OCI-LY3 (cell line): ENCODE data around the gene EPB41L4A.

Experiments used
- H2AFZ ChIP-seq: fragments of 200-600, 300-600 bp; shearing (Covaris generic); 2 replicates; pipeline ENCODE4 v1.6.0; 2014; ENCODE audit warnings: antibody characterized with exemption, low read depth, low read length
- H3K27ac ChIP-seq: fragments of 200-600, 300-600 bp; sonication (generic); 2 replicates; pipeline ENCODE4 v1.5.1; 2014; ENCODE audit warnings: mild to moderate bottlenecking, low read length, moderate library complexity, mixed read lengths
- H3K27me3 ChIP-seq: fragments of 200-600, 300-600 bp; sonication (generic); 2 replicates; pipeline ENCODE4 v1.6.1; 2014; ENCODE audit warnings: low read depth, low read length, mixed read lengths
- H3K36me3 ChIP-seq: fragments of 200-600, 300-600 bp; sonication (generic); replicated peaks from 2 replicates; pipeline ENCODE3; 2014; ENCODE audit warnings: low read depth, low read length, mixed read lengths
- H3K4me1 ChIP-seq: fragments of 300-600, 200-600 bp; sonication (generic); 2 replicates; pipeline ENCODE4 v1.6.1; 2014; ENCODE audit warnings: low read length, mixed read lengths
- H3K4me2 ChIP-seq: fragments of 200-600, 300-600 bp; sonication (generic); 2 replicates; pipeline ENCODE4 v1.6.1; 2014; ENCODE audit warnings: low read length, mixed read lengths
- H3K4me3 ChIP-seq: fragments of 300-600, 200-600 bp; sonication (generic); 2 replicates; pipeline ENCODE4 v1.5.1; 2014; ENCODE audit warnings: antibody characterized with exemption, mild to moderate bottlenecking, low read length, moderate library complexity
- H3K79me2 ChIP-seq: fragments of 300-600, 200-600 bp; shearing (Covaris generic); 2 replicates; pipeline ENCODE4 v1.6.1; 2014; ENCODE audit warnings: mild to moderate bottlenecking, low read length, mixed read lengths
- H3K9ac ChIP-seq: fragments of 300-600, 200-600 bp; shearing (Covaris generic); 2 replicates; pipeline ENCODE4 v1.6.0; 2014; ENCODE audit warnings: mild to moderate bottlenecking, low read length, moderate library complexity
- H3K9me3 ChIP-seq: fragments of 200-600, 300-600 bp; shearing (Covaris generic); 2 replicates; pipeline ENCODE4 v1.6.1; 2014; ENCODE audit warnings: low read length, mixed read lengths; ENCODE audit not compliant: insufficient read depth
- H4K20me1 ChIP-seq: fragments of 200-600, 300-600 bp; sonication (generic); 2 replicates; pipeline ENCODE4 v1.6.1; 2016; ENCODE audit warnings: low read length, mixed read lengths; ENCODE audit not compliant: insufficient read depth
- EZH2phosphoT487 ChIP-seq: fragments of 200-600 bp; shearing (Covaris generic); IDR thresholded peaks from 2 replicates; pipeline ENCODE4 v1.6.1; 2018; ENCODE audit warnings: antibody characterized with exemption, mixed run types, low read depth
- TF ChIP-seq, protein P1 (sequence below): fragments of 200-600, 300-600 bp; sonication (generic); IDR thresholded peaks from 2 replicates; pipeline ENCODE4 v1.5.1; 2014; ENCODE audit warnings: antibody characterized with exemption, low read length, low read depth

The EPB41L4A gene

DNA sequence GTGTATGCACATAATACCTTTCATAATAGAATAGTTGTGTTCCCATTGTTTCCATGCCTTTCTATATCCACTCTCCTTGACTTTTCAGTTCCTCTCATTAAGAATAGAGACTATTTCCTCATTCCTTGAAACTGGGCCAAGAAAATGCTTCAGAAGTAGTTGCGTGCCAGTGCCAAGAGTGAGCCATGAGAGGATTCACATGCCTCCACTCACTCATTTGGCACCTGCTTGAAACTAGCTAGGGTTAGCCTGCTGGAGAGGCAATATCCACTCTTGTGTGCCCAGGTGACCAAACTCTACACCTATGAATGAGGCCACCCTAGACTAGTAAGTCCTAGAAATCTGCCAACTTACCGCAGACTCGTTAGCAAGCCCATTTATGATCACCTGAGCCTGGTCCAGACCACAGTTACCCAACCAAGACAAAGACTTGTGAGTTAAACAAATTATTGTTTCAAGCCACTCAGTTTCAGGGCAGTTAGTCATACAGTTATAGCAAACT, 276.3 kb downstream of the EPB41L4A start:
- Histone ChIP-seq H3K79me2 (no peaks in the 10 kb centered on the region), H3K4me2 (0 out of 2 replicates have a peak overlapping the region, but pooled peaks have one; percentile 3), H3K27ac (no peak overlapping the region), H3K4me1 (peaks cover 21% of the 10 kb centered on the region), H3K4me3 (no peak overlapping the region), H3K27me3 (no peaks in the 10 kb centered on the region; the same call in 1 of the 2 replicates), H4K20me1 (no peaks in the 10 kb centered on the region), H3K9ac (no peak overlapping the region), H3K9me3 (no peaks in the 10 kb centered on the region), H2AFZ (no peak overlapping the region), H3K36me3 (no peaks in the 10 kb centered on the region)
- TF ChIP-seq, protein P1, sequence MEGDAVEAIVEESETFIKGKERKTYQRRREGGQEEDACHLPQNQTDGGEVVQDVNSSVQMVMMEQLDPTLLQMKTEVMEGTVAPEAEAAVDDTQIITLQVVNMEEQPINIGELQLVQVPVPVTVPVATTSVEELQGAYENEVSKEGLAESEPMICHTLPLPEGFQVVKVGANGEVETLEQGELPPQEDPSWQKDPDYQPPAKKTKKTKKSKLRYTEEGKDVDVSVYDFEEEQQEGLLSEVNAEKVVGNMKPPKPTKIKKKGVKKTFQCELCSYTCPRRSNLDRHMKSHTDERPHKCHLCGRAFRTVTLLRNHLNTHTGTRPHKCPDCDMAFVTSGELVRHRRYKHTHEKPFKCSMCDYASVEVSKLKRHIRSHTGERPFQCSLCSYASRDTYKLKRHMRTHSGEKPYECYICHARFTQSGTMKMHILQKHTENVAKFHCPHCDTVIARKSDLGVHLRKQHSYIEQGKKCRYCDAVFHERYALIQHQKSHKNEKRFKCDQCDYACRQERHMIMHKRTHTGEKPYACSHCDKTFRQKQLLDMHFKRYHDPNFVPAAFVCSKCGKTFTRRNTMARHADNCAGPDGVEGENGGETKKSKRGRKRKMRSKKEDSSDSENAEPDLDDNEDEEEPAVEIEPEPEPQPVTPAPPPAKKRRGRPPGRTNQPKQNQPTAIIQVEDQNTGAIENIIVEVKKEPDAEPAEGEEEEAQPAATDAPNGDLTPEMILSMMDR = no peak

DNA sequence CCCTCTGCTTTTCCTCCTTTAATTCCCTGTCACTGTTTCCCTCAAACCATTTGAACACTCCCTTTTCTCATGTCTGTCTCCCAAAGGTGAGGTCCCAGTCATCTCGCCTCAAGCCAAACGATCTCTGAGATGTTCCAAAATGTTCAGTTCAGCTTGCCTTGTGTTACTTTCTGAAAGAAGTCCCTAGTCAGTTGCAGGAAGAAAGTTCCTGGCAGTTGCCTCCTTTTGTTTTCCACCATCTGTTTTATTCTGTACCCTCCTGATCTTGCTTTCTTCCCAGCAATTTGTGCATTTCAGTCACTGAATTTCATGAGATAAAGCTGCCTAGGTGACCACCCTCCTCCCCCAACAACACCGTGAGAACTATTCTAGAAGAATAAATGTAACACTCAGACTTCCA, 277.5 kb downstream of the EPB41L4A start:
- TF ChIP-seq, protein P1 = no peak
- no peak for TF ChIP-seq EZH2phosphoT487

DNA sequence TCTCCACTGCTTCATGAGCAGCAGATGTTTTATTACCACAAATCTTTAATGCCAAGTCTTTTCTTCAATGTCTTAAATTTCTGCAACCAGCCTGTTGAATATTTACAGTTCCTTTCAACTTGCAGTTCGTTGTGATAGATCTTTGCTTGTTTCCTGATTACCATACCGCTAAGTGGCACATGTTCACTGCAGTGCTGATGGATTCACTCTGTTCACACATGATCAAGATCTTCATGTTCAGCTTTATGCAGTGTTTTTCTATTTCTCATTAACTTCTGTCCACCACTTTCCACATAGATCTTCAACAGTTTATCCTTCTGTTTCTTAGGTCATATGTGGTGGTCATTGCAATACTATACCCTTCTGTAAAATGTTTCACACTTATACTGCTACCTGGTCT, 280.6 kb downstream of the EPB41L4A start:
- Histone ChIP-seq H3K36me3 (no peaks in the 10 kb centered on the region), H3K4me1 (peaks cover 10% of the 10 kb centered on the region), H2AFZ (no peak overlapping the region), H3K79me2 (no peaks in the 10 kb centered on the region), H3K9ac (no peak overlapping the region), H3K4me2 (no peak overlapping the region), H4K20me1 (no peaks in the 10 kb centered on the region), H3K27me3 (no peaks in the 10 kb centered on the region; the same call in 1 of the 2 replicates), H3K4me3 (no peak overlapping the region), H3K9me3 (no peaks in the 10 kb centered on the region), H3K27ac (no peak overlapping the region)
- TF ChIP-seq EZH2phosphoT487 = no peak
- TF ChIP-seq, protein P1 = no peak

More for the DNA sequence above, 277.5 kb downstream of the EPB41L4A start:
- no peaks in the 10 kb centered on the region for H3K9me3 ChIP-seq
- H3K27me3 ChIP-seq = no peaks in the 10 kb centered on the region; the same call in 1 of the 2 replicates
- H3K27ac ChIP-seq = no peak overlapping the region
- no peak overlapping the region for H3K9ac ChIP-seq
- H2AFZ ChIP-seq = no peak overlapping the region
- no peak overlapping the region for H3K4me3 ChIP-seq
- H3K4me1 ChIP-seq = peaks cover 18% of the 10 kb centered on the region
- no peak overlapping the region for H3K4me2 ChIP-seq
- H4K20me1 ChIP-seq = no peaks in the 10 kb centered on the region
- H3K36me3 ChIP-seq = no peaks in the 10 kb centered on the region
- H3K79me2 ChIP-seq = no peaks in the 10 kb centered on the region

DNA sequence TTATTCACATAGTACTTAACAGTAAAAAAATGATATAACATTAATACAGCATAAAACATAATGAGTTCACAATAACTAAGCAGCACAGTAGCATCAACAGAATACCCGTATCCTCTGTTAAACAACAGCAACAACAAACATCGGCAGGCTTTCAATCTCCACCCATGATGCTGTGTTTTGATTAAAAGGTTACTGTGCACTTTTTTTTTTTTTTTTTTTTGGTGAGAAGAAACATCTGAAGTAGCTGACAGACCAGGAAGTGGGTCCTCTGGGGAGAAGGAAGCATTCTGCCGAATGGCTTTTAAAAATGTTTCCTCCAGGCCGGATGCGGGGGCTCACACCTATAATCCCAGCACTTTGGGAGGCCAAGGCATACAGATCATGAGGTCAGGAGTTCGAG, 282.3 kb downstream of the EPB41L4A start:
- no peak overlapping the region for H3K9ac ChIP-seq
- H4K20me1 ChIP-seq = no peaks in the 10 kb centered on the region
- H3K4me1 ChIP-seq = no peaks in the 10 kb centered on the region
- H3K27me3 ChIP-seq = no peaks in the 10 kb centered on the region; the same call in 1 of the 2 replicates
- no peak overlapping the region for H3K27ac ChIP-seq
- H2AFZ ChIP-seq = no peak overlapping the region
- no peaks in the 10 kb centered on the region for H3K36me3 ChIP-seq
- no peak overlapping the region for H3K4me2 ChIP-seq
- H3K4me3 ChIP-seq = no peak overlapping the region
- TF ChIP-seq, protein P1 = no peak
- no peak for TF ChIP-seq EZH2phosphoT487
- no peaks in the 10 kb centered on the region for H3K79me2 ChIP-seq
- no peaks in the 10 kb centered on the region for H3K9me3 ChIP-seq
